GM12878 (cell line): Measurements from ENCODE around the gene OR51I2. TPM values are rescaled to one million over a fixed set of nuclear protein-coding genes. Genes with fewer than 3 reads are reported as not detected.

Source experiments
- FOXM1 ChIP-seq: IDR thresholded peaks from 2 replicates; pipeline ENCODE4 v1.6.1; 2012; ENCODE audit warnings: low read depth, mild to moderate bottlenecking, inconsistent platforms, low read length, moderate library complexity
- IRF5 ChIP-seq: fragments of 450-650 bp; IDR thresholded peaks from 2 replicates; pipeline ENCODE4 v1.6.1; 2017; ENCODE audit warnings: borderline replicate concordance
- JUND ChIP-seq: IDR thresholded peaks from 2 replicates; pipeline ENCODE4 v1.6.1; 2012; ENCODE audit warnings: low read depth, mild to moderate bottlenecking, low read length, improper control_type of control experiment, moderate library complexity
- KDM1A ChIP-seq: fragments of 200-600 bp; sonication (generic); IDR thresholded peaks from 2 replicates; pipeline ENCODE4 v1.6.1; 2016; ENCODE audit warnings: borderline replicate concordance
- MEF2B ChIP-seq: fragments of 450-650 bp; IDR thresholded peaks from 2 replicates; pipeline ENCODE4 v1.6.1; 2018; ENCODE audit warnings: mild to moderate bottlenecking, moderate library complexity; ENCODE audit not compliant: partially characterized antibody, poor library complexity, severe bottlenecking
- NKRF ChIP-seq: fragments of 450-650 bp; conservative IDR thresholded peaks from 2 replicates; pipeline ENCODE4 v1.6.1; 2017; ENCODE audit warnings: mild to moderate bottlenecking, moderate library complexity
- POLR2AphosphoS5 ChIP-seq: IDR thresholded peaks from 2 replicates; pipeline ENCODE4 v1.6.1; 2011; ENCODE audit warnings: mild to moderate bottlenecking, low read length, inconsistent platforms
- RAD51 ChIP-seq: fragments of 450-650 bp; IDR thresholded peaks from 2 replicates; pipeline ENCODE4 v1.6.1; 2016; ENCODE audit warnings: moderate library complexity, mild to moderate bottlenecking, inconsistent platforms
- SUZ12 ChIP-seq: fragments of 200-600 bp; sonication (generic); IDR thresholded peaks from one replicate; pipeline ENCODE4 v1.6.1; 2018; ENCODE audit warnings: antibody characterized with exemption, mild to moderate bottlenecking; ENCODE audit not compliant: unreplicated experiment
- polyA plus RNA-seq, 11 experiments: library from polyadenylated mRNA; depleted of rRNA in 4 of 11; unstranded in 6 of 11; stranded (reverse) in 5 of 11; fragments of >200 nt; fragmentation: Nextera tagmentation in 4 of 11; fragmentation: Illumina TruSeq in 1 of 11; extraction: Ambion mirVana in 4 of 11; extraction: Trizol in 1 of 11; gene quantifications; 1 replicate in 1 of 11; 2 replicates in 10 of 11; pipeline versions ENCODE4 v1.2.1 to v1.2.3, GENCODE V29; 2011 to 2016; ENCODE audit warnings: inconsistent platforms in 2 of 11, missing spikeins in 2 of 11, low read depth in 1 of 11
- total RNA-seq, 4 experiments: library from RNA; depleted of rRNA in 3 of 4; stranded (reverse); fragments of >200 nt in 3 of 4; fragmentation: Illumina TruSeq in 1 of 4; extraction: Trizol in 1 of 4; gene quantifications; 2 replicates each; pipeline versions ENCODE4 v1.2.1 to v1.2.3, GENCODE V29; 2013 to 2021
- TF ChIP-seq, protein P1 (sequence below): IDR thresholded peaks from 2 replicates; pipeline ENCODE4 v1.6.1; 2012; ENCODE audit warnings: low read length, inconsistent platforms

Gene OR51I2
- total and polyA plus RNA-seq, 10 of the 15 experiments (the other 5 are each of a cell fraction or from before 2014, with no cell fraction given), result not detected

GRCh38 chr11:5486421-5486820, 37.3 kb downstream of the OR51I2 start (continued):
- TF ChIP-seq IRF5 (no peak), RAD51 (no peak), MEF2B (no peak), POLR2AphosphoS5 (no peak), SUZ12 (no peak), FOXM1 (no peak), JUND (no peak), KDM1A (no peak), NKRF (no peak)
- TF ChIP-seq, protein P1, sequence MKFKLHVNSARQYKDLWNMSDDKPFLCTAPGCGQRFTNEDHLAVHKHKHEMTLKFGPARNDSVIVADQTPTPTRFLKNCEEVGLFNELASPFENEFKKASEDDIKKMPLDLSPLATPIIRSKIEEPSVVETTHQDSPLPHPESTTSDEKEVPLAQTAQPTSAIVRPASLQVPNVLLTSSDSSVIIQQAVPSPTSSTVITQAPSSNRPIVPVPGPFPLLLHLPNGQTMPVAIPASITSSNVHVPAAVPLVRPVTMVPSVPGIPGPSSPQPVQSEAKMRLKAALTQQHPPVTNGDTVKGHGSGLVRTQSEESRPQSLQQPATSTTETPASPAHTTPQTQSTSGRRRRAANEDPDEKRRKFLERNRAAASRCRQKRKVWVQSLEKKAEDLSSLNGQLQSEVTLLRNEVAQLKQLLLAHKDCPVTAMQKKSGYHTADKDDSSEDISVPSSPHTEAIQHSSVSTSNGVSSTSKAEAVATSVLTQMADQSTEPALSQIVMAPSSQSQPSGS, result no peak
